T47D (cell line): ENCODE measurements around the gene SLC35D2.
A peak's percentile ranks its signal among the peaks of the same experiment; 100 is the strongest.

Experiments used
- DNase-seq, 2 experiments: peaks; one replicate each; pipeline versions ENCODE4 v3.0.0 to v3.0.0-alpha.2; 2011 to 2012; ENCODE audit warnings: low read depth in 1 of 2, low spot score in 1 of 2
- JUND ChIP-seq: IDR thresholded peaks from 2 replicates; pipeline ENCODE4 v1.6.1; 2012; ENCODE audit warnings: low read depth
- in situ Hi-C: cut with HindIII; loops from 2 replicates; pipeline ENCODE4 v1.10.0; 2016; ENCODE audit warnings: low sequenced_read_pairs, low pct_unique_long_range_greater_than_20kb

The SLC35D2 gene

DNA sequence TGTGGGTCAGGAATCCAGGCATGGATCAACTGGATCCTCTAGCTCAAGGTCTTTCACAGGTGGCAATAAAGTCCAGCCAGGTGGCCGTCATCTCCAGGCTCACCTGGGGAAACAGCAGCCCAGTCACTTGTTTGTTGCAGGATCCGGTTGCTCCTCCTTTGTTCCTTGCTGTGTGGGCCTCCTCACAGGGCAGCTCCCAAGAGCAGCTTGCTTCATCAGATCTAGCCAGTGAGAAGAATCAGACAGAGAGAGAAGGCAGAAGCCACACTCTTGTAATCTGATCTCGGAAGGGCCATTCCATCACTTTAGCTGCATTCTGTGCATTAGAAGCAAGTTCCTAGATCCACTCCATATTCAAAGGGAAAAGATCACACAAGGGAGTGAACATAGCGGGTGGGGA lies 78.3 kb downstream of the SLC35D2 start:
- in situ Hi-C loops: no loop called here
- TF ChIP-seq JUND: no peak

DNA sequence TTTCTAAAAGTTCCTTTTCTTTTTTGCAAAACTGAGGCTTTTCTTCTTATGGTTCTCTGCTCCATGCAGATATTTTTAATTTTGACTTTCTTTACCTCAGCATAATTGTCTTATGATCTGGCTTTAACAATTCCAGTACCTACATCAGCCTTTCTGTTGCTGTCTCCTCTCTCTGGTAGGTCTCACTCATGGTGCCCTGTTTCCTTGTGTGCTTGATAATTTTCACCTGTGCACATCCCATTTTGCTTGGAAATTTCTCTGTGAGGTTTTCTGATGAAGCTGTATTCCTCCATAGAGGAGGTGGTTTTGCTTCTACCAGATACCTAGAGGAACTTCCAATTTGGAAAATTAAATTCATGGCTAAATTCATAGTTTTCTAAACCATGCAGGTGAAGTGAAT lies 79.3 kb downstream of the SLC35D2 start:
- no peak for TF ChIP-seq JUND
- in situ Hi-C loops: no loop called here
- no peak for DNase-seq

More for the DNA sequence above, 78.3 kb downstream of the SLC35D2 start:
- DNase-seq: no peak

DNA sequence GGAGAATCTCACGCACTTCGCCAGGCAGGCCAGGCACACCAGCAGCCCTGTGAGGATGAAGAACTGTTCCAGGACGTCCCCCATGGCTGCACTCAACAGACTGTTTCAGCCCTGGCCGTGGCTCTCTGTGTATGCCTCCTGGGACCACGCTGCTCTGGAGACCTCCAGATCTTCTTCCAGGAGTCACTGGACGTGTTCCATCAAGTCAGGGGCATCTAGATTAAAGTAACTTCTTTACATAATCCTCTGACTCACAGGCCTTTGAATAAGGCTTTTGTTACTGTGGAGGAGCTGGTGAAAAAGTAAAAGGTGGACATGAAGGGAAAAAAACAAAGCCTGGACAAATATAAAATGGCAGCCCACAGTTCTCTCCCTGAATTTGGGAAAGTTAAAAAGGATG lies 81.5 kb downstream of the SLC35D2 start, which contains the start of gene HSD17B3:
Gene HSD17B3, minus strand, starts transcription at position 156 of the 400 bp plus-strand sequence. Its CDS starts 72 bp downstream, at position 84.
- TF ChIP-seq JUND: no peak
- no peak for DNase-seq
- in situ Hi-C loops: no loop called here

DNA sequence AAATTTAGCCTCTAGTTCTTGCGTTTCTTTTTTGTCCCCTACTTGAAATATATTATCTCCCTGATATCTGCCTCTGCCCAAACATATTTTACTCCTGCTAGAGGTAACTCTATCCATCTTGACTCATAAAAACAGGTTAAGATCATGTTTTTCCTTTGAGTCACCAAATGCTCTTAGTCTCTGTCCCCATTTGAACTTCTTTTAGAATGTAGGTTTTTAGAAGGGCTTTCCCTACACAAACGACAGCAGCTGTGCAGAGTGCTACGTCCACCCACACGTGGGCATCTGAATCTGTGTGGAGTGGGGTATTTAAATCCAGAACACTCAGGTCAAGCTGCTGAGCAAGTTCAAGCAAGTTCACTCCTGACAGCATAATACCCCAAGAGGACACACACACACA lies 83.7 kb downstream of the SLC35D2 start:
- in situ Hi-C loops: no loop called here
- no peak for DNase-seq
- TF ChIP-seq JUND: no peak

DNA sequence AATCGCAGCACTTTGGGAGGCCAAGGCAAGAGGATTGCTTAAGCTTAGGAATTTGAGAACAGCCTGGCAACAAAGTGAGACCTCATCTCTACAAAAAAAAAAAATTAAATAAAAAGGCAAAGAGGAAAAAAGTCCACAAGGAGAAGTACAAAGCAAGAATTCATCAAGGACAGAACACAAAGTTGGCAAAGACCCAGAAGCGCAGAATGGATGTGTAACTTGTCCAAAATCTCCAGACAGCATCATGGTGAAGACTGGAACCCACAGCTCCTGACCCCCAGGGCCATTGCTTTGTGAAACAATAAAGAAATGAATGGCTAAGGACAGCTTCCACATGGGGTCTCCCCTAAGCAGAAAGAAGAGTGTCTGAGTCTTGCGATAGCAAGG lies 89.4 kb downstream of the SLC35D2 start:
- TF ChIP-seq JUND: no peak
- DNase-seq: no peak
- in situ Hi-C loops: no loop called here

DNA sequence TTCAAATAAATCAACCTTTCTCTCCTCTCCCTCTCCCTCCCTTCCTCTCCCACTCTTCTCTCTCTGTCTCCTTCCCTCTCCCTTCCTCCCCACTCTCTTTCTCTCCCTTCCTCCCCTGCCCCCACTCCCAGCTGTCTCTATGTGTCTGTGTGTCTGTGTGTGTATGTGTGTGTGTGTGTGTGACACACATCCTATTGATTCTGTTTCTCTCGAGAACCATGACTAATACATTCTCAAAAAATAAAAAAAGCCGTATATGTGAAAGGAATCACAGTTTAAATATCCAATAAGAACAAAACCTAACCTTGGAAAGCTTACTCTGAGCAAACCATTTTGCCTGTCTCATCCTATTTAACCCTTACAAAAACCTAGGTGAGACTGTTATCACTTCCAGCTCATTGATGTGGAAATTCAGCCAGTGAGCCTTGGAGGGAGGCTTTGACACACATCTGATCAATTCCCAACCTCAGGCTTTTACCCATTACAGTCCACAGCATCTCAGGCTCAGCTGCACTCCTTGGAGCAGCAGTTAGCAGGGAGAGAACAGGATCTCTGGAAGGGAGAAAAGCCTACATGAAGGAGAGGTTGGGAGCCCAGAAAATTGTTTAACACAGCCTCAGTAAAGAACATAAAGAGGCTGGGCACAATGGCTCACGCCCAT lies 89.9 kb downstream of the SLC35D2 start:
- in situ Hi-C loops: no loop called here
- no peak for DNase-seq
- no peak for TF ChIP-seq JUND

DNA sequence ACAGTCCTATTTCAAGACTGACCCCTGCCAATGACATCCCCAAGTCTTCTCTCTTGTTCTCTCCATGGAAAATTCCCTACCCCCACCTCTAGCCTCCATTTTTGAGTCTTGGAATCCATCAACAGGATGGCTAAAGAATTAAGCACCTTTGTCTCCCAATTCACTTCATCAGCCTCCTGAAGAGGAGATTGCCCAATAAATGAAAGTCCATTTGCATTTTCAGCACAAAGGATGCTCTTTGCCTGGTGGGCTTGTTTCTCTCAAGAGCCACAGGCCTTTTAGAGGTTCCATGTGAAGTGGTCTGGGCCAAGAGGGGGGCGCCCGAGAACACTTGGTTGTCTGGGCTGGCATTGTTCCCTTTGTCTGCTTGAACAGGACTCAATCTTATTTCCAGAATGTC lies 94.1 kb downstream of the SLC35D2 start:
- in situ Hi-C loops: no loop called here
- TF ChIP-seq JUND: no peak
- DNase-seq: no peak

DNA sequence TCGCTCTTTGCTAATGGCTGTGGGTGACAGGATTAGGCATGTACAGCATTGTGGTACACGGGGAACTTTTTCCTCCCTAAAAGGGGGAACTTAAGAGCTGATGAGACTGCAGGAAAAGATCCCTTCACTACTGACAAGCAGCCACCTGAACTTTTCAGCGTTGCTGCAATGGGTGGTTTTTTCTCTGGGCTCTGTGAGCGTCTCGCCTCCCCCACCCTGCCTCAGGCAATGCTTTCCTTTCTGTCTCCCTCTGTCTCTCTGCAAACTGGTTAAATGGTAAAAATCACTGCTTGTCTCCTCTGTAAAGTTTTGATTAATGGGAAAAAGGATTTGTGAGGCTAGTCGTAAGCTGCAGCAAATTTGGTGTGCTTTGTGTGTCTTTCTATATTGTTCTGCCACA lies 101.9 kb downstream of the SLC35D2 start:
- in situ Hi-C loops: no loop called here
- no peak for TF ChIP-seq JUND
- no peak for DNase-seq

DNA sequence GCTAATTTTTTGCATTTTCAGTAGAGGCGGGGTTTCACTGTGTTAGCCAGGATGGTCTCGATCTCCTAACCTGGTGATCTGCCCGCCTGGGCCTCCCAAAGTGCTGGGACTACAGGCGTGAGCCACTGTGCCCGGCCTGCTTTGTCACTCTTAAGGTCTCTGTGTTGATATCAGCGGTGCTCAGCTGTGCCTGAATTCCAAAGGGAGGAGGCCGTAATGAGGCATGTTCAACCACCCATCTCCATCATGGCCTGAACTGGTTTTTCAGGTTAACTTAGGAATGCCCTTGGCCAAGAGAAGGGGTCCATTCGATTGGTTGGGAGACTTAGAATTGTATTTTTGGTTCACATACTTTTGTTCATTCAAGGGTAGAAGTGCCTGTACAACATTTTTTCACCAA lies 103.6 kb downstream of the SLC35D2 start:
- no peak for TF ChIP-seq JUND
- peak in 1 of 2 experiments; percentile 47 for DNase-seq

DNA sequence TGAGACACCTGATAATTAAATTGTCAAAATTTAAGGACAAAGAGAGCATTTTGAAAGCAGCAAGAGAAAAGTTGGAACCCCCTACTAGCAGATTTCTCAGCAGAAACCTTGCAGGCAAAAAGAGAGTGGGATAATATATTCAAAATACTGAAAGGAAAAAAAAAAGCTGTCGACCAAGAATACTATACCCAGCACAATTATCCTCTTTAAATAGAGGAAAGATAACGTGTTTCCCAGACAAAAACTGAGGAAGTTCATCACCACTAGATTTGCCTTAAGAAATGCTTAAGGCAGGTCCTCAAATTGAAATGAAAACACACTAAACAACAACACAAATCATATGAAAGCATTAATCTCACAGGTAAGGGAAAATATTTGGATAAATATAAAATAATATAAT lies 108.6 kb downstream of the SLC35D2 start:
- in situ Hi-C loops: no loop called here
- DNase-seq: no peak

More for the DNA sequence above, 103.6 kb downstream of the SLC35D2 start:
- in situ Hi-C loops: no loop called here

More for the DNA sequence above, 108.6 kb downstream of the SLC35D2 start:
- TF ChIP-seq JUND: no peak
